HL-60 (cell line): ENCODE measurements around the gene YBEY.

Experiments
- GABPA ChIP-seq: IDR thresholded peaks from 2 replicates; pipeline ENCODE4 v1.6.1; 2012; ENCODE audit warnings: low read depth
- POLR2AphosphoS5 ChIP-seq: IDR thresholded peaks from 2 replicates; pipeline ENCODE4 v1.6.1; 2012; ENCODE audit warnings: low read depth
- REST ChIP-seq: IDR thresholded peaks from 2 replicates; pipeline ENCODE4 v1.6.1; 2012; ENCODE audit warnings: low read depth; ENCODE audit not compliant: insufficient replicate concordance
- TF ChIP-seq, protein P1 (sequence below): IDR thresholded peaks from one replicate; pipeline ENCODE4 v1.5.1; 2011; ENCODE audit warnings: low read length, control low read depth, inconsistent platforms; ENCODE audit not compliant: insufficient read depth

DNA sequence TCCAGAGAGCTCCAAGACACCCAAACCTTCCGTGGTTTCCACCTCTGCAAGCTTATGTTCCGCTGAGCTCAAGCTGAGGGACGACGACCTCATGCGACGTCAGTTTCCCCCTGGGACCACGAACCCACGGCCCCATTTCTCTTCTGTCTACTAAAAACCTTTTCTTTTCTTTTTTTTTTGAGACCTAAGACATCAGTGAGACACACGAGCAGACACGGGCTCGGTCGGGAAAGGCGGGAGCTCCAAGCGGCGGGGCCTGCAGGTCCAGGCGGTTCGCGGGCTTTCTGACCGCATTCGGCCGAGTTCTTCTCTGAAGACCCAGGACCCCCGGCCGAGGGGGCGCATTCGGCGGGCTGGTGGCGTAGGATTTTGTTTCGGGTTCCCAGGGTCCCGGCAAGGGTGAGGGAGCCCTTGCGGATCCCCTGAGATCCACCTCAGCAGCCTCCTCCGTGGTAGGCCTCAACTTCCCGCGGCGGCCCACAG lies 37.1 kb downstream of the YBEY start:
- TF ChIP-seq POLR2AphosphoS5 (peak; percentile 30; the same call in 1 of the 2 replicates), REST (no peak), GABPA (no peak)
- TF ChIP-seq, protein P1, sequence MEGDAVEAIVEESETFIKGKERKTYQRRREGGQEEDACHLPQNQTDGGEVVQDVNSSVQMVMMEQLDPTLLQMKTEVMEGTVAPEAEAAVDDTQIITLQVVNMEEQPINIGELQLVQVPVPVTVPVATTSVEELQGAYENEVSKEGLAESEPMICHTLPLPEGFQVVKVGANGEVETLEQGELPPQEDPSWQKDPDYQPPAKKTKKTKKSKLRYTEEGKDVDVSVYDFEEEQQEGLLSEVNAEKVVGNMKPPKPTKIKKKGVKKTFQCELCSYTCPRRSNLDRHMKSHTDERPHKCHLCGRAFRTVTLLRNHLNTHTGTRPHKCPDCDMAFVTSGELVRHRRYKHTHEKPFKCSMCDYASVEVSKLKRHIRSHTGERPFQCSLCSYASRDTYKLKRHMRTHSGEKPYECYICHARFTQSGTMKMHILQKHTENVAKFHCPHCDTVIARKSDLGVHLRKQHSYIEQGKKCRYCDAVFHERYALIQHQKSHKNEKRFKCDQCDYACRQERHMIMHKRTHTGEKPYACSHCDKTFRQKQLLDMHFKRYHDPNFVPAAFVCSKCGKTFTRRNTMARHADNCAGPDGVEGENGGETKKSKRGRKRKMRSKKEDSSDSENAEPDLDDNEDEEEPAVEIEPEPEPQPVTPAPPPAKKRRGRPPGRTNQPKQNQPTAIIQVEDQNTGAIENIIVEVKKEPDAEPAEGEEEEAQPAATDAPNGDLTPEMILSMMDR, result no peak
